ENCODE data around the gene NUP42.
"Not testable (repeated sequence)": the region's sequence is repeated elsewhere in the genome, so short reads cannot be mapped to it uniquely, and the experiment has no call there.

Gene NUP42

DNA sequence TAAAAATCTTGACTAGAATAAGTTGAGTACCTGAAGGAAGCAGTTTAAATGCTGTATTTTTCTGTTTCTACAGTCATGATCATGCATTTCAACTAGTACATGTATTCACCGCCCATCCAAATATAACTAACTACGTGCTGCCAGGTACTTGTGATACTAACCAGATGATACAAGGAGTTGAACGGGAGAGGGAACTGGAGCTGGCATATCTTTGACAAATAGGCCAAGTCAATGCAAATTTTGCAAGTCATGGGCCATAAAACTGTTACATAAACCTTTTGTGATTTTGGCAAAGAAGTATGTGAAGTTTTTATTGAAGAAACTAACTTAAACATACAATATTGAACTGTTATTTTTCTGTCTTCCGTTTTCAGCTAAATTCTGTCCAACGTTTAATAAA lies 14.5 kb downstream of the NUP42 start:
- no peak for DNase-seq (ENCODE audit: insufficient read length, low spot score)
- TF ChIP-seq POU2F2 (IDR thresholded peaks at IDR 0.05; ENCODE audit: low read depth, low read length) = no peak
- no peak for TF ChIP-seq POLR2AphosphoS5 (IDR thresholded peaks at IDR 0.05; ENCODE audit: low read depth, low read length)
- TF ChIP-seq POLR2A (IDR thresholded peaks at IDR 0.05; ENCODE audit: low read depth, low read length) = no peak
- FAIRE-seq = peak; percentile 43

DNA sequence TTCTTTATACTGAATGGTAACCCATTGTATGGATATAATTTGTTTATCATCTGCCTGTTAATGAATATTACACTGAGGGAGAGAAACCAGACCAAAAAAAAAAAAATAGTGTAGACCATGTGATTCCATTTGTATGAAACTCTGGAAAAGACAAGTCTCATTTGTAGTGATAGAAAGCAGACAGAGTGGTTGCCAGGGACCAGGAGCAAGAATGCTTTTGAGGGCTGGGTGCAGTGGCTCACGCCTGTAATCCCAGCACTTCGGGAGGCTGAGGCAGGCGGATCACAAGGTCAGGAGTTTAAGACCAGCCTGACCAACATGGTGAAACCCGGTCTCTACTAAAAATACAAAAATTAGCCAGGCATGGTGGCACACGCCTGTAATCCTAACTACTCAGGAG lies 15.9 kb downstream of the NUP42 start:
- not testable (repeated sequence) for DNase-seq (ENCODE audit: insufficient read length, low spot score); FAIRE-seq

DNA sequence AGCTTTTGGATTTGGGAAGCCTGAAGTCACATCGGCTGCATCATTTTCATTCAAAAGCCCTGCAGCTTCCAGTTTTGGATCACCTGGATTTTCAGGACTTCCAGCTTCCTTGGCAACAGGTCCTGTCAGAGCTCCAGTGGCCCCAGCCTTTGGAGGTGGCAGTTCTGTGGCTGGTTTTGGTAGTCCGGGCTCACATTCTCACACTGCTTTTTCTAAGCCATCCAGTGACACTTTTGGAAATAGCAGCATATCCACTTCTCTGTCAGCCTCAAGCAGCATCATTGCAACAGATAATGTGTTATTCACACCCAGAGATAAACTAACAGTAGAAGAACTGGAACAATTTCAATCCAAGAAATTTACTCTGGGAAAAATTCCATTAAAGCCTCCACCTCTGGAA lies 18.5 kb downstream of the NUP42 start:
- FAIRE-seq = no peak
- TF ChIP-seq PAX5 (IDR thresholded peaks at IDR 0.05; ENCODE audit: insufficient read depth, low read length, severe bottlenecking) (no peak), POU2F2 (IDR thresholded peaks at IDR 0.05; ENCODE audit: low read depth, low read length) (no peak), POLR2AphosphoS5 (IDR thresholded peaks at IDR 0.05; ENCODE audit: low read depth, low read length) (no peak), SPI1 (IDR thresholded peaks at IDR 0.05; ENCODE audit: low read depth, low read length) (no peak), POLR2A (IDR thresholded peaks at IDR 0.05; ENCODE audit: low read depth, low read length) (no peak)
- no peak for DNase-seq (ENCODE audit: insufficient read length, low spot score)

DNA sequence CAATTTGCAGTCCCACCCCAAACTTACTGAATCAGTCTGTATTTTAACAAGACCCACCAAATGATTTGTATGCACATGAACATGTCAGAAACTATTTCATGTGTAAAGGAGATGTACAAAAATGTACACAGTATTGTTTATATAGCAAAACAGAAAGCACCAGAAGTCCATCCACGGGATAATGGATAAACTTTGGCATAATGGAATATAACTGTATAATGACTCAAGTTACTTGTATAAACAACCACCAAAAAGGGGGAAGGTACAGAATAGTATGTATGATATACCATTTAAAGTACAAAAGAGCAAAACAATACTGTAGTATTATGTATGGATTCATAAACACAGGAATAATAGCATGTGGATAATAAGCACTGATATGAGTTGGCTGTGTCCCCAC lies 22.4 kb downstream of the NUP42 start:
- TF ChIP-seq POLR2A (IDR thresholded peaks at IDR 0.05; ENCODE audit: low read depth, low read length) (no peak), TAF1 (IDR thresholded peaks at IDR 0.05; ENCODE audit: low read depth, low read length) (no peak), POLR2AphosphoS5 (IDR thresholded peaks at IDR 0.05; ENCODE audit: low read depth, low read length) (no peak), SPI1 (IDR thresholded peaks at IDR 0.05; ENCODE audit: low read depth, low read length) (no peak), PAX5 (IDR thresholded peaks at IDR 0.05; ENCODE audit: insufficient read depth, low read length, severe bottlenecking) (no peak), POU2F2 (IDR thresholded peaks at IDR 0.05; ENCODE audit: low read depth, low read length) (no peak)
- DNase-seq (ENCODE audit: insufficient read length, low spot score) = no peak
- no peak for FAIRE-seq

DNA sequence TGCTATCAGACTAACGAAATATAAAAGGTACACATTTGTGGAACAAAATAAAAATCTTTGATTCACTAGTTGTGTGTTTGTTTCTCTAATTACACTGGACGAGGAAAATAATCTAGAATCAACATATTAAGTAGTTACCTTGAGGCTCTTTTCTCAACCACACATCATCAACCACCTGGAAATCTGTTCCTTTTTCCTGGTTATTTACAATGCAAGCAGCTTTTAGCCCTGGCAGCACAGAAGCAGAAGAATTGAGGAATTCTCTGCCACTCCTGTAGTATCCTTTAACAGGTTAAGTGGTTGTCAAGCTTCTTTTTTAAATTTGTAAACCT lies 23.7 kb downstream of the NUP42 start:
- DNase-seq (ENCODE audit: insufficient read length, low spot score) (no peak), FAIRE-seq (no peak)
- TF ChIP-seq PAX5 (IDR thresholded peaks at IDR 0.05; ENCODE audit: insufficient read depth, low read length, severe bottlenecking) (no peak), TAF1 (IDR thresholded peaks at IDR 0.05; ENCODE audit: low read depth, low read length) (no peak), POLR2AphosphoS5 (IDR thresholded peaks at IDR 0.05; ENCODE audit: low read depth, low read length) (no peak), POU2F2 (IDR thresholded peaks at IDR 0.05; ENCODE audit: low read depth, low read length) (no peak), SPI1 (IDR thresholded peaks at IDR 0.05; ENCODE audit: low read depth, low read length) (no peak), POLR2A (IDR thresholded peaks at IDR 0.05; ENCODE audit: low read depth, low read length) (no peak)

DNA sequence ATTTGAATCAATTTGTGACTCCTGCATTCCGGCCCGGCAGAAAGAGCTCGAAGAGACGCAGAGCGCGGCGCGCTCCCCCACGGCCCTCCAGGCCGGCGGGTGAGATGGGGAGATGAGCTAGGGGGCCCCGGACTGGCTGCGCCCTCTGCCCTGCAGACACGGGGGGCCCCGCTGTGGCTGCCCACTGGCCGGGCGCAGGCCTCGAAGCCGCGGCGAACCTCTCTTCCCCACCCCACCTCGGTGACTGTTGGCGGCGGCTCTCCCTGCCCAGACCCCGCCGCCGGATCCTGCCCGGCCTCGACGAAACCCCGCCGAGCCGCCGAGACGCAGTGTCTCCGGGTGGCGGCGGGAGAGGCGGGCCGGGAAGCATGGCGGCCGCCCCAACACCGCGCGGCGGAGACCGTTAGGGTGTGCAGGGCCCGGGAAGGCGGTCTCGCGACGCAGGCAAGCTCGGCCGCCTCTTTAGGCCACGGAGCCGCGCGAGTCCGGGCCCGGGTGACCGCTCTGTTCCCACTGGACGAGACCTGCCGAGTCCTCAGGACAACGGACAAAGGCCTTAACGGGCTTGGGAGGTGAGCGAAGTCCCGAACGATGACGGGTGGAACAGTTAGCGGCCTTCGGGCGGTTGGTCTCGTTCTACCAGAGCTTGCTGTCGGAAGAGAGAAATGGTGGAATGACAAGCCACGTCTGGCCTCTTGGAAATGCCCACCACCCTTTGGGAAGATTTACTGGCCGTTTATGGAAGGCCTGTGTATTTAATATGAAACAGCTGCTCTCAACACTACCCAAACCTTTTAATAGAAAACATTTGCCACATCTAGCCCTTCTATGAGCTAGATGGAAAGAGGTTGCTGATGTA lies 24.3 kb downstream of the NUP42 start:
- no peak for DNase-seq (ENCODE audit: insufficient read length, low spot score)
- FAIRE-seq = no peak
- TF ChIP-seq POLR2AphosphoS5 (IDR thresholded peaks at IDR 0.05; ENCODE audit: low read depth, low read length) (no peak), SPI1 (IDR thresholded peaks at IDR 0.05; ENCODE audit: low read depth, low read length) (no peak), POU2F2 (IDR thresholded peaks at IDR 0.05; ENCODE audit: low read depth, low read length) (no peak), TAF1 (IDR thresholded peaks at IDR 0.05; ENCODE audit: low read depth, low read length) (no peak), POLR2A (IDR thresholded peaks at IDR 0.05; ENCODE audit: low read depth, low read length) (no peak), PAX5 (IDR thresholded peaks at IDR 0.05; ENCODE audit: insufficient read depth, low read length, severe bottlenecking) (no peak)

DNA sequence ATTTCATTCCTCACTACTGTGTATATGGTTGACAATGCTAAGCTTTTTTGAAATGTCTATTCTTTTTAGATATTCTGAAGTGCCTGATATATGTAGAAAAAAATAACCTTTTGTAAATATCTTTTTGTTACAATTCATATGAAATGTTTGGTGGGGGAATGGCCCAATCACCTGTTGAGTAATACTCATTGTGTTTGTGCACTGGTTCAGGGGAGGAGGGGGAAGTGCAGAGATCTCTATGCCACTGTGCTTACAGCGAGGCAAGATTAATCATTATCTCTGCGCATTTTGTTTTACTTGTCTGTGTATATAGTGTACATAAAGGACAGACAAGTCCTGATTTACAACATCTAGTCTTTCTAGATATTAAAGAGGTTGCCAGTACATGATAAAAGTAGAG lies 25.2 kb downstream of the NUP42 start:
- DNase-seq (ENCODE audit: insufficient read length, low spot score) (no peak), FAIRE-seq (no peak)
- no peak for TF ChIP-seq POLR2AphosphoS5 (IDR thresholded peaks at IDR 0.05; ENCODE audit: low read depth, low read length)
- TF ChIP-seq POLR2A (IDR thresholded peaks at IDR 0.05; ENCODE audit: low read depth, low read length) = no peak
- no peak for TF ChIP-seq TAF1 (IDR thresholded peaks at IDR 0.05; ENCODE audit: low read depth, low read length)
- TF ChIP-seq PAX5 (IDR thresholded peaks at IDR 0.05; ENCODE audit: insufficient read depth, low read length, severe bottlenecking) = no peak

DNA sequence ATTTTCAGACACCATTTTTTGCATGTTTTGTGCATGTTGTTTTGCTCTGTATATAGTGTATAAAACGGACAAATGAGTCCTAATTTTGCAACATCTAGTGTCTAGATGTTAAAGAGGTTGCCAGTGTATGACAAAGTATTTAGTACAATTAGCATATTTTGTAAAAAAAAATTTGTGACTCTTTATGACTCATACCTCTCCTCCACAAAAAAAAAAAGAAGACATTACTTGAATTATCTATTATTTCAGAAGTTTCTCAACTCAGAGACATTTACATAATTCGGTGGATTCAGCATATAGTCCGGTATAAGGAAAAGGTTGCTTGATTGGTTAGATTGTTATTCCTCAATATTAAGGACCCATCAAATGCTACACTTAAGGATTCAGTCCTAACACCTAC lies 26.0 kb downstream of the NUP42 start:
- FAIRE-seq = no peak
- TF ChIP-seq SPI1 (IDR thresholded peaks at IDR 0.05; ENCODE audit: low read depth, low read length) (no peak), PAX5 (IDR thresholded peaks at IDR 0.05; ENCODE audit: insufficient read depth, low read length, severe bottlenecking) (no peak), POU2F2 (IDR thresholded peaks at IDR 0.05; ENCODE audit: low read depth, low read length) (no peak), POLR2A (IDR thresholded peaks at IDR 0.05; ENCODE audit: low read depth, low read length) (no peak), POLR2AphosphoS5 (IDR thresholded peaks at IDR 0.05; ENCODE audit: low read depth, low read length) (no peak), TAF1 (IDR thresholded peaks at IDR 0.05; ENCODE audit: low read depth, low read length) (no peak)
- DNase-seq (ENCODE audit: insufficient read length, low spot score) = no peak

DNA sequence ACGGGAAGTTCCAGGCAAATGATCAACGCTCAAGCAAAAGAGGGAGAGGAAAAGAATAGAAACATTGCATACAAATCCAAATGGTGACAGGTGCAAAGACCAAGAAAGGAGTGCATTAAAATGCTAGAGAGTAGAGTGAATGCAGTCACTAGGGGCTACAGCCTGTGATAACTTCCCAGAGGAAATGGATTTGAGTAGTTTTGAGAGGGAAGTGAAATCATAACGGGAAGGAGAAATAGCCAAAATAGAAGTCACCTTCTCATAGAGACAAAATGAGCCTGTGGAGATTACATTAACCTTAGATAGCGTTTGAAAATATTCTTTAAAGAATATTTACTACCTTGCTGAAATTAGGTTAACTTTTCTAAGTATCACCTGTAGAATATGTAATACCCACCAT lies 26.5 kb downstream of the NUP42 start:
- TF ChIP-seq POLR2A (IDR thresholded peaks at IDR 0.05; ENCODE audit: low read depth, low read length) = no peak
- TF ChIP-seq PAX5 (IDR thresholded peaks at IDR 0.05; ENCODE audit: insufficient read depth, low read length, severe bottlenecking) = no peak
- no peak for TF ChIP-seq TAF1 (IDR thresholded peaks at IDR 0.05; ENCODE audit: low read depth, low read length)
- TF ChIP-seq POLR2AphosphoS5 (IDR thresholded peaks at IDR 0.05; ENCODE audit: low read depth, low read length) = no peak
- no peak for TF ChIP-seq SPI1 (IDR thresholded peaks at IDR 0.05; ENCODE audit: low read depth, low read length)
- TF ChIP-seq POU2F2 (IDR thresholded peaks at IDR 0.05; ENCODE audit: low read depth, low read length) = no peak
- DNase-seq (ENCODE audit: insufficient read length, low spot score) = no peak
- FAIRE-seq = no peak

DNA sequence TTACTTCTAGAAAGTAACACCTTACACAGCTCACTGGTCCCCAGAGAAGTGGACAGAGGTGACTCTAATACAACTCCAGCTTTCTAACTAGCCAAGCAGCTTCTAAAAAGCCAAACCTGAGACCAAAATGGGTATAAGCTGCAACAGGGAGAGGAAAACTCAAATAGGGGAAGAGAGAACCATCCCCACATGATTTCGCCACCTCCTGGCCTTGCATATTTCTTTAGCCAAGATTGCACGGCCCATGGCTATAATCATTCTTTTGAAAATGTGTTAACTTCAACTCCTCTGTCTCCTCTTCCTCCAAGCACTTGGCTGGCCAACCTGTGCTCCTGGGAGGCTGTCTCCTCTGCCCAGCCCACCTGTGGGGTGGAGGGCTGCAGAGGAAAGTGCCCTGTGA lies 28.7 kb downstream of the NUP42 start:
- DNase-seq (ENCODE audit: insufficient read length, low spot score) (no peak), FAIRE-seq (no peak)
- TF ChIP-seq POLR2A (IDR thresholded peaks at IDR 0.05; ENCODE audit: low read depth, low read length) = no peak
- TF ChIP-seq TAF1 (IDR thresholded peaks at IDR 0.05; ENCODE audit: low read depth, low read length) = no peak
- TF ChIP-seq POLR2AphosphoS5 (IDR thresholded peaks at IDR 0.05; ENCODE audit: low read depth, low read length) = no peak
- no peak for TF ChIP-seq PAX5 (IDR thresholded peaks at IDR 0.05; ENCODE audit: insufficient read depth, low read length, severe bottlenecking)
- TF ChIP-seq POU2F2 (IDR thresholded peaks at IDR 0.05; ENCODE audit: low read depth, low read length) = no peak
- TF ChIP-seq SPI1 (IDR thresholded peaks at IDR 0.05; ENCODE audit: low read depth, low read length) = no peak

Data from GM12891 (cell line).